Measurements from ENCODE around the gene NADK.

- no peak for TF ChIP-seq EZH2 (IDR thresholded peaks at IDR 0.05; ENCODE audit: insufficient read depth, poor library complexity, severe bottlenecking)
- no peak for TF ChIP-seq EZH2phosphoT487 (IDR thresholded peaks at IDR 0.05; ENCODE audit: insufficient read depth, low read depth)
Measured at GRCh38 chr1:1778663-1779319, 521 bp upstream of the NADK start.
